Parathyroid adenoma (tissue), 2 donors: ENCODE measurements around the gene PCYT2.

ENCODE experiments used
- H2AFZ ChIP-seq: fragments of 300-600 bp; sonication (generic); one replicate; pipeline ENCODE4 v1.7.0; 2017; ENCODE audit warnings: antibody characterized with exemption, mild to moderate bottlenecking
- H3K27ac ChIP-seq: fragments of 300-600 bp; sonication (generic); one replicate; pipeline ENCODE4 v1.7.0; 2017
- H3K27me3 ChIP-seq: fragments of 300-600 bp; sonication (generic); one replicate; pipeline ENCODE4 v1.7.0; 2017; ENCODE audit warnings: low read length; ENCODE audit not compliant: control insufficient read depth, insufficient read depth
- H3K36me3 ChIP-seq: fragments of 300-600 bp; sonication (generic); one replicate; pipeline ENCODE4 v1.7.0; 2017; ENCODE audit warnings: low read length; ENCODE audit not compliant: control insufficient read depth, insufficient read depth
- H3K4me1 ChIP-seq: fragments of 300-600 bp; sonication (generic); one replicate; pipeline ENCODE4 v1.7.0; 2017; ENCODE audit warnings: control low read depth
- H3K4me2 ChIP-seq: fragments of 300-600 bp; sonication (generic); one replicate; pipeline ENCODE4 v1.7.0; 2017; ENCODE audit warnings: low read length
- H3K4me3 ChIP-seq: fragments of 300-600 bp; sonication (generic); one replicate; pipeline ENCODE4 v1.7.0; 2017; ENCODE audit warnings: low read depth, low read length
- H3K79me2 ChIP-seq: fragments of 300-600 bp; sonication (generic); one replicate; pipeline ENCODE4 v1.7.0; 2017; ENCODE audit warnings: control low read depth
- H3K9ac ChIP-seq: fragments of 300-600 bp; sonication (generic); one replicate; pipeline ENCODE4 v1.7.0; 2017; ENCODE audit warnings: mild to moderate bottlenecking
- H3K9me3 ChIP-seq: fragments of 300-600 bp; sonication (generic); one replicate; pipeline ENCODE4 v1.7.0; 2017; ENCODE audit warnings: low read length; ENCODE audit not compliant: control insufficient read depth
- CTCF ChIP-seq: fragments of 300-600 bp; sonication (generic); IDR thresholded peaks from one replicate; pipeline ENCODE4 v1.7.0; 2017; ENCODE audit warnings: antibody characterized with exemption, mild to moderate bottlenecking
- donor health status: primary hyperparathyroidism.

Gene PCYT2

DNA sequence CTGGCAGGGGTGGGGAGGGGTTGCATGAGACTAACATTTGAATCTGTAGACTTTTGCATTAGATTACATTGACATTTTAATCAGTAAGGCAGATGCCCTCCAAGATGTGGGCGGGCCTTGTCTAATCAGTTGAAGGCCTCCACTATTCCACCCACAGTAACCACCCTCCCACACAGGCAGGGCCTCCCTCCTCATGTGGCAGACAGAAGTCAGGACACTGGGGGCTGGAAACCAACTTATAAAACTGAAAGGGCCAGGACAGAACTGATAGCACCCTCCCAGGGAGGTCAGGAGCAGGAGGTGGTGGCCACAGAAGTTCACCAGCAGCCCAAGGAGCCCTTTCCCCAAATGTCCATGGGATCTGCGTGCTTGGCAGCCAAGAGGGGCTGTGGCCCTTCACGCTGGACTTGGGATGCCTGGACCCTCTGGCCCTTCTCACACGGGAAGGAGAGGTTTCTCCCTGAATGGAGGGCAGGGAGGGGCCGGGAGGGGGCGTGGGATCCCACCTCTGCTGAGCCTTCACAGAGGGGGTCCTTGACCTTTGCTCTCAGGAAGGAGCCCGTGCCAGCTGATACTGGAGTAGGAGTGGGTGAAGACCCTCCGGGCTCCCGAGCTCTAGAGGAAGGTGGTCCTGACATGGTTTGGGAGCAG is 21.3 kb upstream of the PCYT2 start:
- Histone ChIP-seq H3K4me2 (no peak overlapping the region), H2AFZ (no peak overlapping the region), H3K9ac (no peak overlapping the region), H3K79me2 (no peaks in the 10 kb centered on the region), H3K4me3 (no peak overlapping the region), H3K4me1 (peaks cover 2% of the 10 kb centered on the region), H3K9me3 (no peaks in the 10 kb centered on the region), H3K36me3 (no peaks in the 10 kb centered on the region), H3K27me3 (no peaks in the 10 kb centered on the region), H3K27ac (no peak overlapping the region)
- TF ChIP-seq CTCF = no peak

- H3K36me3 ChIP-seq = no peaks in the 10 kb centered on the region
Observed at GRCh38 chr17:81931557-81932332, 20.5 kb upstream of the PCYT2 start.

DNA sequence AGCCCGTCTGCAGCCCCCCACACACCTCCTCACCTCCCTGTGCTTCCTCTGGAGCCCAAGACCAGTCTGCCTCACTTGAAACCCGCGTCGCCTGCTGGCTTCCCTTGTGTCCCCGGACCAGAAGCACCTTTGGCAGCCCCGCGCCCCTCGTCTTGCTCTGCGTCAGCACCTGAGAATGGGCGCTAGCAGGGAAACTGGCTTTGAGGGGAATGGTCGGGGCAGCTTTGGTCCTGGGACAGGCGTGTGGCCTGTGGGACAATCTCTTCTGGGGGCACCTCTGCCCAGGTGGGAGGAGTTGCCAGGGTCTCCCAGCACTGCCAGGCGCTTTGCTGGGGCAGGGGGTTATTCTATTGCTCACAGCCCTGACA is 20.0 kb upstream of the PCYT2 start:
- no peaks in the 10 kb centered on the region for H3K9me3 ChIP-seq
- no peaks in the 10 kb centered on the region for H3K36me3 ChIP-seq
- H3K79me2 ChIP-seq = no peaks in the 10 kb centered on the region
- H2AFZ ChIP-seq = no peak overlapping the region
- no peaks in the 10 kb centered on the region for H3K27me3 ChIP-seq
- TF ChIP-seq CTCF = no peak
- no peak overlapping the region for H3K9ac ChIP-seq
- no peak overlapping the region for H3K27ac ChIP-seq
- no peak overlapping the region for H3K4me3 ChIP-seq
- H3K4me1 ChIP-seq = peaks cover 2% of the 10 kb centered on the region
- H3K4me2 ChIP-seq = no peak overlapping the region

More at GRCh38 chr17:81931557-81932332, 20.5 kb upstream of the PCYT2 start:
- Histone ChIP-seq H3K4me1 (peaks cover 2% of the 10 kb centered on the region), H3K9ac (no peak overlapping the region), H3K79me2 (no peaks in the 10 kb centered on the region), H2AFZ (no peak overlapping the region), H3K4me2 (no peak overlapping the region), H3K9me3 (no peaks in the 10 kb centered on the region), H3K4me3 (no peak overlapping the region), H3K27ac (no peak overlapping the region), H3K27me3 (no peaks in the 10 kb centered on the region)
- TF ChIP-seq CTCF = no peak

DNA sequence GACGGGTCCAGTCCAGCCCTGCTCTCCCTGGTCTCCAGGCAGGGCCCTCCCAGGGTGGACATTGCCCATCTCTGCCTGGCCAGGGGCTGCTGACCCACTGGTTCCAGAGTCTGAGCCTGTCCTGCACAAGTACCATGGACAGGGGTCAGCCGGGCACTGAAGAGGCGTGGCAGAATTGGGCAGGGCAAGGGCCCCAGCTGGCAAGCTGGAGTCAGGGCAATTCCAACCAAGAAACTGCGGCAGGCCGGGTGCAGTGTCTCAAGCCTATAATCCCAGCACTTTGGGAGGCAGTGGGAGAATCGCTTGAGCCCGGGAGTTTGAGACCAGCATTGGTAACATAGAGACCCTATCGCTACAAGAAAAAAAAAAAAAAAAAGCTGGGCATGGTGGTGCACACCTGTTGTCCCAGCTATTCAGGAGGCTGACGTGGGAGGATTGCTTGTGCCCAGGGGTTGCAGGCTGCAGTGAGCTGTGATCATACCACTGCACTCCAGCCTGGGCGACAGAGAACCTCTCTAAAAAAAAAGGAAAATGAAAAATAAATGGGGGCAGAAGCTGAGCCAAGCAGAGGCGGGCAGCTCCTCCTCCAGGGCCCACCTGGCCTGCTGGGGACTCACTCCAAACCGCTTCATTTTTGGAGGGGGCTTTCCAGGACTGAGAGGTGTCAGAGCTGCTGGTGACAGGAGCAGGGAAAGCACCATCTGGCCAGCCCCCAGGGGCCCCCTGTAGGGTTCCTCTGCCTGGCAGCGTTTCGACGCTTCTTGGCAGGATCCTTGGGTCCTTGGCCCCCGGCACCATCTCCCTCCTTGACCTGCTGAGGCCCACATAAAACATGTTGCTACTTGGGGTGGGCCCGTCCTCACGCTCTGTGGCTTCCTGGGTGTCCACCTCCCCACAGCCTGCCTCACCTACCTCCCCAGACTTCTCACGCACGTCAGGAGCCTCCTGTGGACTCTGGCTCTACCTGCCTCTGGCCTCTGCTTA is 19.2 kb upstream of the PCYT2 start:
- no peak overlapping the region for H3K27ac ChIP-seq
- H3K27me3 ChIP-seq = no peaks in the 10 kb centered on the region
- no peak overlapping the region for H3K4me2 ChIP-seq
- H3K9me3 ChIP-seq = no peaks in the 10 kb centered on the region
- TF ChIP-seq CTCF = no peak
- H3K79me2 ChIP-seq = no peaks in the 10 kb centered on the region
- H2AFZ ChIP-seq = no peak overlapping the region
- peaks cover 2% of the 10 kb centered on the region for H3K4me1 ChIP-seq
- H3K9ac ChIP-seq = no peak overlapping the region
- no peak overlapping the region for H3K4me3 ChIP-seq
- no peaks in the 10 kb centered on the region for H3K36me3 ChIP-seq
